ENCODE data around the gene IGF2BP1.
"Not testable (repeated sequence)": the region's sequence is repeated elsewhere in the genome, so short reads cannot be mapped to it uniquely, and the experiment has no call there.

IGF2BP1 gene

GRCh38 chr17:49055181-49055927, 58.2 kb downstream of the IGF2BP1 start:
- no peak for DNase-seq

GRCh38 chr17:49061524-49061943, 64.3 kb downstream of the IGF2BP1 start:
- DNase-seq = no peak

GRCh38 chr17:49063652-49064051, 66.5 kb downstream of the IGF2BP1 start:
- DNase-seq = no peak

- DNase-seq = no peak
Measured at GRCh38 chr17:49067163-49067562, 70.0 kb downstream of the IGF2BP1 start.

GRCh38 chr17:49069585-49070273, 72.5 kb downstream of the IGF2BP1 start:
- no peak for DNase-seq

GRCh38 chr17:49071106-49071505, 73.9 kb downstream of the IGF2BP1 start:
- DNase-seq = no peak

- DNase-seq = no peak
Measured at GRCh38 chr17:49074851-49075540, 77.8 kb downstream of the IGF2BP1 start.

- no peak for DNase-seq
Measured at GRCh38 chr17:49076573-49077384, 79.6 kb downstream of the IGF2BP1 start.

- DNase-seq = no peak
Measured at GRCh38 chr17:49078248-49078647, 81.1 kb downstream of the IGF2BP1 start.

GRCh38 chr17:49079840-49080663, 82.9 kb downstream of the IGF2BP1 start:
- DNase-seq = no peak

GRCh38 chr17:49082231-49082630, 85.0 kb downstream of the IGF2BP1 start:
- DNase-seq = no peak

GRCh38 chr17:49085046-49085445, 87.9 kb downstream of the IGF2BP1 start:
- not testable (repeated sequence) for DNase-seq

- no peak for DNase-seq
Measured at GRCh38 chr17:49085565-49086315, 88.6 kb downstream of the IGF2BP1 start.

- no peak for DNase-seq
Measured at GRCh38 chr17:49086316-49086605, 89.1 kb downstream of the IGF2BP1 start.

- DNase-seq = no peak
Measured at GRCh38 chr17:49086649-49087048, 89.5 kb downstream of the IGF2BP1 start.

- DNase-seq = no peak
Measured at GRCh38 chr17:49089094-49089493, 91.9 kb downstream of the IGF2BP1 start.

GRCh38 chr17:49090878-49091594, 93.9 kb downstream of the IGF2BP1 start:
- DNase-seq = no peak

GRCh38 chr17:49093131-49093530, 95.9 kb downstream of the IGF2BP1 start:
- DNase-seq = no peak

GRCh38 chr17:49100601-49101000, 103.4 kb downstream of the IGF2BP1 start:
- DNase-seq = no peak

- no peak for DNase-seq
Measured at GRCh38 chr17:49101054-49101534, 103.9 kb downstream of the IGF2BP1 start.

- not testable (repeated sequence) for DNase-seq
Measured at GRCh38 chr17:49103360-49103759, 106.2 kb downstream of the IGF2BP1 start.
